Skeletal muscle tissue (tissue), 4 donors: Measurements from ENCODE around the gene NAPEPLD. TPM values are rescaled to one million over a fixed set of nuclear protein-coding genes. Genes with fewer than 3 reads are reported as not detected.

Source experiments
- H3K27ac ChIP-seq: one replicate; pipeline ENCODE4 v1.7.0; 2013; ENCODE audit warnings: mild to moderate bottlenecking, low read depth, low read length, inconsistent platforms
- H3K27me3 ChIP-seq, 3 donors: one replicate each; pipeline ENCODE4 v1.7.0; 2013; ENCODE audit warnings: low read length in 3 of 3; ENCODE audit not compliant: control insufficient read depth in 3 of 3, insufficient read depth in 3 of 3
- H3K36me3 ChIP-seq, 3 donors: one replicate each; pipeline ENCODE4 v1.7.0; 2013; ENCODE audit warnings: low read length in 3 of 3; ENCODE audit not compliant: control insufficient read depth in 3 of 3, insufficient read depth in 3 of 3
- H3K4me1 ChIP-seq, 3 donors: one replicate each; pipeline ENCODE4 v1.7.0; 2013; ENCODE audit warnings: low read length in 3 of 3, mild to moderate bottlenecking in 3 of 3; ENCODE audit not compliant: control insufficient read depth in 3 of 3, insufficient read depth in 3 of 3
- H3K4me3 ChIP-seq, 3 donors: one replicate each; pipeline ENCODE4 v1.7.0; 2013; ENCODE audit warnings: low read length in 3 of 3
- H3K9ac ChIP-seq, 3 donors: one replicate each; pipeline ENCODE4 v1.7.0; 2013; ENCODE audit warnings: low read length in 3 of 3, mild to moderate bottlenecking in 3 of 3, moderate library complexity in 2 of 3, low read depth in 1 of 3
- H3K9me3 ChIP-seq, 3 donors: one replicate each; pipeline ENCODE4 v1.7.0; 2013; ENCODE audit warnings: low read length in 3 of 3; ENCODE audit not compliant: control insufficient read depth in 3 of 3
- total RNA-seq: library from RNA; depleted of rRNA; stranded (reverse); fragments of >200 nt; gene quantifications from one replicate; pipeline ENCODE4 v1.2.3, GENCODE V29; 2014
- donor health status: Osteomylitis.

NAPEPLD gene
- total RNA-seq, 1 donor from 2014 or later = 12.0 TPM

GRCh38 chr7:103127006-103127405 lies 21.9 kb downstream of the NAPEPLD start:
- peaks cover 3 to 18% (median 16%) of the 10 kb centered on the region in 3 donors for H3K36me3 ChIP-seq
- peaks cover 0 to 15% (median 4%) of the 10 kb centered on the region in 3 donors for H3K4me1 ChIP-seq
- H3K4me3 ChIP-seq = no peak overlapping the region
- no peak overlapping the region for H3K27ac ChIP-seq
- no peaks in the 10 kb centered on the region for H3K9me3 ChIP-seq
- H3K27me3 ChIP-seq = no peaks in the 10 kb centered on the region
- H3K9ac ChIP-seq = no peak overlapping the region

GRCh38 chr7:103124429-103124979 lies 24.4 kb downstream of the NAPEPLD start:
- H3K4me3 ChIP-seq = no peak overlapping the region
- H3K9ac ChIP-seq = no peak overlapping the region
- H3K9me3 ChIP-seq = no peaks in the 10 kb centered on the region
- no peak overlapping the region for H3K27ac ChIP-seq
- H3K27me3 ChIP-seq = no peaks in the 10 kb centered on the region
- peaks cover 0 to 2% (median under 1%) of the 10 kb centered on the region in 3 donors for H3K4me1 ChIP-seq
- H3K36me3 ChIP-seq = peaks cover 11 to 32% (median 26%) of the 10 kb centered on the region in 3 donors

- peaks cover 12 to 33% (median 27%) of the 10 kb centered on the region in 3 donors for H3K36me3 ChIP-seq
- H3K9ac ChIP-seq = no peak overlapping the region
- no peak overlapping the region for H3K27ac ChIP-seq
- no peaks in the 10 kb centered on the region for H3K9me3 ChIP-seq
- no peak overlapping the region for H3K4me3 ChIP-seq
- no peaks in the 10 kb centered on the region for H3K27me3 ChIP-seq
- no peaks in the 10 kb centered on the region for H3K4me1 ChIP-seq
These were observed 25.4 kb downstream of the NAPEPLD start for GRCh38 chr7:103123529-103123928.

GRCh38 chr7:103121641-103122040 lies 27.3 kb downstream of the NAPEPLD start:
- H3K27me3 ChIP-seq = no peaks in the 10 kb centered on the region
- H3K9me3 ChIP-seq = no peaks in the 10 kb centered on the region
- no peak overlapping the region for H3K9ac ChIP-seq
- no peaks in the 10 kb centered on the region for H3K4me1 ChIP-seq
- H3K4me3 ChIP-seq = no peak overlapping the region
- H3K36me3 ChIP-seq = peaks cover 12 to 23% (median 14%) of the 10 kb centered on the region in 3 donors
- H3K27ac ChIP-seq = no peak overlapping the region

GRCh38 chr7:103120362-103120761 lies 28.5 kb downstream of the NAPEPLD start:
- no peak overlapping the region for H3K4me3 ChIP-seq
- H3K4me1 ChIP-seq = no peaks in the 10 kb centered on the region
- H3K27ac ChIP-seq = no peak overlapping the region
- peaks cover 9 to 23% (median 14%) of the 10 kb centered on the region in 3 donors for H3K36me3 ChIP-seq
- H3K27me3 ChIP-seq = no peaks in the 10 kb centered on the region
- no peak overlapping the region for H3K9ac ChIP-seq
- no peaks in the 10 kb centered on the region for H3K9me3 ChIP-seq

- H3K4me1 ChIP-seq = no peaks in the 10 kb centered on the region
- H3K27me3 ChIP-seq = no peaks in the 10 kb centered on the region
- H3K4me3 ChIP-seq = no peak overlapping the region
- H3K9ac ChIP-seq = no peak overlapping the region
- no peaks in the 10 kb centered on the region for H3K9me3 ChIP-seq
- no peak overlapping the region for H3K27ac ChIP-seq
- peaks cover 9 to 23% (median 14%) of the 10 kb centered on the region in 3 donors for H3K36me3 ChIP-seq
These were observed 29.1 kb downstream of the NAPEPLD start for GRCh38 chr7:103119791-103120291.

- H3K27ac ChIP-seq = no peak overlapping the region
- no peak overlapping the region for H3K9ac ChIP-seq
- no peaks in the 10 kb centered on the region for H3K9me3 ChIP-seq
- no peaks in the 10 kb centered on the region for H3K27me3 ChIP-seq
- H3K4me1 ChIP-seq = no peaks in the 10 kb centered on the region
- peaks cover 9 to 21% (median 11%) of the 10 kb centered on the region in 3 donors for H3K36me3 ChIP-seq
- H3K4me3 ChIP-seq = no peak overlapping the region
These were observed 31.4 kb downstream of the NAPEPLD start for GRCh38 chr7:103117465-103117864.

- H3K9me3 ChIP-seq = no peaks in the 10 kb centered on the region
- H3K27me3 ChIP-seq = no peaks in the 10 kb centered on the region
- H3K4me3 ChIP-seq = no peak overlapping the region
- H3K27ac ChIP-seq = no peak overlapping the region
- no peak overlapping the region for H3K9ac ChIP-seq
- no peaks in the 10 kb centered on the region for H3K4me1 ChIP-seq
- H3K36me3 ChIP-seq = peaks cover 9 to 19% (median 9%) of the 10 kb centered on the region in 3 donors
These were observed 31.9 kb downstream of the NAPEPLD start for GRCh38 chr7:103116991-103117390.

- Histone ChIP-seq H3K27ac (no peak overlapping the region), H3K4me3 (no peak overlapping the region)
These were observed 32.4 kb downstream of the NAPEPLD start for GRCh38 chr7:103116511-103116910.

GRCh38 chr7:103115771-103116170 lies 33.1 kb downstream of the NAPEPLD start:
- no peak overlapping the region for H3K27ac ChIP-seq
- H3K27me3 ChIP-seq = no peaks in the 10 kb centered on the region
- H3K9ac ChIP-seq = no peak overlapping the region
- H3K4me3 ChIP-seq = no peak overlapping the region
- no peaks in the 10 kb centered on the region for H3K9me3 ChIP-seq
- no peaks in the 10 kb centered on the region for H3K4me1 ChIP-seq
- peaks cover 6 to 10% (median 7%) of the 10 kb centered on the region in 3 donors for H3K36me3 ChIP-seq

More at GRCh38 chr7:103116511-103116910, 32.4 kb downstream of the NAPEPLD start:
- Histone ChIP-seq H3K36me3 (peaks cover 7 to 15% (median 9%) of the 10 kb centered on the region in 3 donors), H3K9me3 (no peaks in the 10 kb centered on the region), H3K27me3 (no peaks in the 10 kb centered on the region), H3K9ac (no peak overlapping the region), H3K4me1 (no peaks in the 10 kb centered on the region)
